HuH-7.5 (cell line): Measurements from ENCODE around the gene SGK1.

Experiments
- DNase-seq: peaks from one replicate; pipeline ENCODE4 v3.0.0; 2011; ENCODE audit warnings: low spot score

SGK1 gene

GRCh38 chr6:134171517-134171916 lies 146.4 kb downstream of the SGK1 start:
- DNase-seq: no peak

GRCh38 chr6:134170844-134171243 lies 147.1 kb downstream of the SGK1 start:
- DNase-seq: no peak

GRCh38 chr6:134169871-134170486 lies 147.9 kb downstream of the SGK1 start:
- no peak for DNase-seq

- no peak for DNase-seq
Observed at GRCh38 chr6:134168590-134169208, 149.2 kb downstream of the SGK1 start.

GRCh38 chr6:134166511-134167261 lies 151.2 kb downstream of the SGK1 start:
- DNase-seq: no peak

- DNase-seq: no peak
Observed at GRCh38 chr6:134165561-134166201, 152.2 kb downstream of the SGK1 start.

- no peak for DNase-seq
Observed at GRCh38 chr6:134164300-134164699, 153.6 kb downstream of the SGK1 start.

- DNase-seq: no peak
Observed at GRCh38 chr6:134162932-134163331, 155.0 kb downstream of the SGK1 start.

GRCh38 chr6:134161041-134161440 lies 156.9 kb downstream of the SGK1 start:
- DNase-seq: no peak

- DNase-seq: no peak
Observed at GRCh38 chr6:134152767-134153485, 165.0 kb downstream of the SGK1 start.

- no peak for DNase-seq
Observed at GRCh38 chr6:134148566-134148965, 169.3 kb downstream of the SGK1 start.

GRCh38 chr6:134147034-134147533 lies 170.8 kb downstream of the SGK1 start:
- no peak for DNase-seq

GRCh38 chr6:134146268-134147033 lies 171.5 kb downstream of the SGK1 start:
- DNase-seq: no peak

GRCh38 chr6:134145786-134146185 lies 172.1 kb downstream of the SGK1 start:
- DNase-seq: no peak

- DNase-seq: no peak
Observed at GRCh38 chr6:134138226-134138975, 179.5 kb downstream of the SGK1 start.

GRCh38 chr6:134134654-134135053 lies 183.3 kb downstream of the SGK1 start:
- DNase-seq: no peak

GRCh38 chr6:134132494-134133141 lies 185.3 kb downstream of the SGK1 start:
- no peak for DNase-seq

- no peak for DNase-seq
Observed at GRCh38 chr6:134131530-134132139, 186.3 kb downstream of the SGK1 start.

GRCh38 chr6:134128146-134128545 lies 189.8 kb downstream of the SGK1 start:
- DNase-seq: no peak
